Stomach (tissue), 4 donors: Measurements from ENCODE around the gene RAPGEF1.

Experiments used
- EP300 ChIP-seq: sonication (generic); formaldehyde crosslinking; IDR thresholded peaks from one replicate; pipeline ENCODE4 v1.6.1; 2017; ENCODE audit warnings: antibody characterized with exemption
- POLR2A ChIP-seq, 4 donors: fragments of 450-650 bp; IDR thresholded peaks; one replicate each; pipeline ENCODE4 v1.6.1; 2016; ENCODE audit warnings: antibody characterized with exemption in 4 of 4, control low read depth in 2 of 4, mild to moderate bottlenecking in 1 of 4, moderate library complexity in 1 of 4
- TF ChIP-seq, protein P1 (sequence below), 7 experiments: fragments of 450-650 bp in 4 of 7; fragments of 200-600 bp in 3 of 7; sonication (generic) in 3 of 7; IDR thresholded peaks; one replicate each; pipeline ENCODE4 v1.5.1; 2016 to 2019; ENCODE audit warnings: antibody characterized with exemption in 7 of 7, control low read depth in 2 of 7, mild to moderate bottlenecking in 1 of 7

GRCh38 chr9:131744720-131745201 lies 4.9 kb upstream of the RAPGEF1 start:
- TF ChIP-seq POLR2A (IDR thresholded peaks at IDR 0.05) (no peak), EP300 (no peak)
- TF ChIP-seq, protein P1, sequence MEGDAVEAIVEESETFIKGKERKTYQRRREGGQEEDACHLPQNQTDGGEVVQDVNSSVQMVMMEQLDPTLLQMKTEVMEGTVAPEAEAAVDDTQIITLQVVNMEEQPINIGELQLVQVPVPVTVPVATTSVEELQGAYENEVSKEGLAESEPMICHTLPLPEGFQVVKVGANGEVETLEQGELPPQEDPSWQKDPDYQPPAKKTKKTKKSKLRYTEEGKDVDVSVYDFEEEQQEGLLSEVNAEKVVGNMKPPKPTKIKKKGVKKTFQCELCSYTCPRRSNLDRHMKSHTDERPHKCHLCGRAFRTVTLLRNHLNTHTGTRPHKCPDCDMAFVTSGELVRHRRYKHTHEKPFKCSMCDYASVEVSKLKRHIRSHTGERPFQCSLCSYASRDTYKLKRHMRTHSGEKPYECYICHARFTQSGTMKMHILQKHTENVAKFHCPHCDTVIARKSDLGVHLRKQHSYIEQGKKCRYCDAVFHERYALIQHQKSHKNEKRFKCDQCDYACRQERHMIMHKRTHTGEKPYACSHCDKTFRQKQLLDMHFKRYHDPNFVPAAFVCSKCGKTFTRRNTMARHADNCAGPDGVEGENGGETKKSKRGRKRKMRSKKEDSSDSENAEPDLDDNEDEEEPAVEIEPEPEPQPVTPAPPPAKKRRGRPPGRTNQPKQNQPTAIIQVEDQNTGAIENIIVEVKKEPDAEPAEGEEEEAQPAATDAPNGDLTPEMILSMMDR (IDR thresholded peaks at IDR 0.05): no peak
